ENCODE measurements around the gene PAXX. TPM values are rescaled to one million over a fixed set of nuclear protein-coding genes. Genes with fewer than 3 reads are reported as not detected.

The PAXX gene
- total RNA-seq, 1 donor from 2014 or later, result 45.1 TPM

DNA sequence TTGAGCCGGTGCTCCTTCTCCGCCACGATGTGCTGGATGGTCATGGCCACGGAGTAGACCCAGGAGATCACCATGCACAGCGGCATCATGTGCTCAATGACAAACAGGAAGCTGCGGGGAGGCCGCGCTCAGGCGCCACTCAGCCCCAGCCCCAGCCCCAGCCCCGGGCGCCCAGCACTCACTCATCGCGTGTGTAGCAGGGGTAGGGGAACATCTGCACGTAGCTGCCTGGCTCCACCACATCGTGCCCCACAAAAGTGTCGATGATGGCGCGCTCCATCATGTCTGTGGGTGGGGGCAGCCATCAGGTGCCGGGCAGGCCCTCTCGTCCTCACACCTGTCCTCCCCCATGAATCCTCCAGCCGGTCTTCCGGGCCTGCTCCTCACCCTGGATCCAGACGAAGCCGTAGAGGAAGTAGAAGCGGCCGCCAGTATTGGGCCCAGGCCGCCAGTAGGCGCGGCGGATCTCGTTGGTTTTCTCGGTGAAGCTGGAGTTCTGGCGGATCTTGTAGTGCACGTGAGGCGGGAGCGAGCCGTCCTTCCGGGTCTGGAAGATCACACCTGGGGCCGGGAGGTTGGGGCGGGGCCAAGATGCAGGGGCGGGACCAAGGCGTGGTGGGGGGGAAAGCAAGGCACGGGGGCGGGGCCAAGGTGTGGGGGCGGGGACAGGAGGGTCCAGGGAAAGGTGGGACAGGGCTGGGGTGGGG lies 25.7 kb downstream of the PAXX start:
- intact Hi-C loops (cut with DNase I), result no loop called here
- H3K36me3 ChIP-seq, result peaks cover 33% of the 10 kb centered on the region
- H3K27ac ChIP-seq, result no peak overlapping the region
- no peaks in the 10 kb centered on the region for H3K27me3 ChIP-seq (ENCODE audit: low read depth)
- no peak overlapping the region for H3K4me3 ChIP-seq
- TF ChIP-seq, protein P1, sequence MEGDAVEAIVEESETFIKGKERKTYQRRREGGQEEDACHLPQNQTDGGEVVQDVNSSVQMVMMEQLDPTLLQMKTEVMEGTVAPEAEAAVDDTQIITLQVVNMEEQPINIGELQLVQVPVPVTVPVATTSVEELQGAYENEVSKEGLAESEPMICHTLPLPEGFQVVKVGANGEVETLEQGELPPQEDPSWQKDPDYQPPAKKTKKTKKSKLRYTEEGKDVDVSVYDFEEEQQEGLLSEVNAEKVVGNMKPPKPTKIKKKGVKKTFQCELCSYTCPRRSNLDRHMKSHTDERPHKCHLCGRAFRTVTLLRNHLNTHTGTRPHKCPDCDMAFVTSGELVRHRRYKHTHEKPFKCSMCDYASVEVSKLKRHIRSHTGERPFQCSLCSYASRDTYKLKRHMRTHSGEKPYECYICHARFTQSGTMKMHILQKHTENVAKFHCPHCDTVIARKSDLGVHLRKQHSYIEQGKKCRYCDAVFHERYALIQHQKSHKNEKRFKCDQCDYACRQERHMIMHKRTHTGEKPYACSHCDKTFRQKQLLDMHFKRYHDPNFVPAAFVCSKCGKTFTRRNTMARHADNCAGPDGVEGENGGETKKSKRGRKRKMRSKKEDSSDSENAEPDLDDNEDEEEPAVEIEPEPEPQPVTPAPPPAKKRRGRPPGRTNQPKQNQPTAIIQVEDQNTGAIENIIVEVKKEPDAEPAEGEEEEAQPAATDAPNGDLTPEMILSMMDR (IDR thresholded peaks at IDR 0.05), result no peak
- no peak for ATAC-seq
- H3K4me1 ChIP-seq, result no peaks in the 10 kb centered on the region
- no peaks in the 10 kb centered on the region for H3K9me3 ChIP-seq
- no peak for DNase-seq

DNA sequence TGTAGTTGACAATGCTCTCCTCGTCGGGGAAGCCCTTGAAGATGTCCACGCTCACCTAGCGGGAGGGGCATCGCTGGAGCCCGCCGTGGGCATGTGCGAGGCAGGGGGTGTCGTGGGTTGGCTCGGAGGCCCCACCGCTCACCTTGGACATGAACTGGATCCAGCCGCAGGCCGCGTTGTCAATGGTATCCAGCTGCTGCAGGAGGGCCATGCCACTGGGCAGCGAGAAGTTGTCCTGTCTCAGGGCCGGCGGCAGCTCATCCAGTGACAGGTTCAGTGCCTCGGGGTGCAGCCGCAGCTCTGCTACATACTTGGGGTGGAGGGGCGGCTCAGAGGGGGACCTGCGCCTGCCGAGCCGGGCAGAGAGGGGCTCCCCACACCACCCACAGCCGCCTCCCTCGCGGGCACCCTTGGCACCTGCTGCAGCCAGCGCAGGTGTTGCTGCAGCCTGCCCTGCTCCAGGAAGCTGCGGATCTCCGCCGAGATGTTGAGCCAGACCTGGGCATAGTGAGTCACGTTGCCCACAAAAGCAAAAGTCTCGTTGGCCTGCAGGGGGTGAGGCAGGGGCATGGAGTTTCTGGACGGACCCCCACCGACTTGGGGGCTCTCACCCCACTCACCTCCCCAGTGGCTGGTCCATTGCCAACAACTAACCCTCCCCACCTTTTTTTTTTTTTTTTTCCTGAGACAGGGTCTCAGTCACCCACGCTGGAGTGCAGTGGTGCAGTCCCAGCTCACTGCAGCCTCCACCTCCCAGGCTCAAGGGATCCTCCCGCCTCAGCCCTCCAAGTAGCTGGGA lies 26.7 kb downstream of the PAXX start:
- ATAC-seq (no peak), DNase-seq (no peak)
- H3K4me3 ChIP-seq, result no peak overlapping the region
- H3K27me3 ChIP-seq (ENCODE audit: low read depth), result no peaks in the 10 kb centered on the region
- TF ChIP-seq, protein P1 (IDR thresholded peaks at IDR 0.05), result no peak
- no peak overlapping the region for H3K27ac ChIP-seq
- H3K36me3 ChIP-seq, result peaks cover 32% of the 10 kb centered on the region
- no peaks in the 10 kb centered on the region for H3K9me3 ChIP-seq
- intact Hi-C loops (cut with DNase I), result no loop called here
- H3K4me1 ChIP-seq, result no peaks in the 10 kb centered on the region

DNA sequence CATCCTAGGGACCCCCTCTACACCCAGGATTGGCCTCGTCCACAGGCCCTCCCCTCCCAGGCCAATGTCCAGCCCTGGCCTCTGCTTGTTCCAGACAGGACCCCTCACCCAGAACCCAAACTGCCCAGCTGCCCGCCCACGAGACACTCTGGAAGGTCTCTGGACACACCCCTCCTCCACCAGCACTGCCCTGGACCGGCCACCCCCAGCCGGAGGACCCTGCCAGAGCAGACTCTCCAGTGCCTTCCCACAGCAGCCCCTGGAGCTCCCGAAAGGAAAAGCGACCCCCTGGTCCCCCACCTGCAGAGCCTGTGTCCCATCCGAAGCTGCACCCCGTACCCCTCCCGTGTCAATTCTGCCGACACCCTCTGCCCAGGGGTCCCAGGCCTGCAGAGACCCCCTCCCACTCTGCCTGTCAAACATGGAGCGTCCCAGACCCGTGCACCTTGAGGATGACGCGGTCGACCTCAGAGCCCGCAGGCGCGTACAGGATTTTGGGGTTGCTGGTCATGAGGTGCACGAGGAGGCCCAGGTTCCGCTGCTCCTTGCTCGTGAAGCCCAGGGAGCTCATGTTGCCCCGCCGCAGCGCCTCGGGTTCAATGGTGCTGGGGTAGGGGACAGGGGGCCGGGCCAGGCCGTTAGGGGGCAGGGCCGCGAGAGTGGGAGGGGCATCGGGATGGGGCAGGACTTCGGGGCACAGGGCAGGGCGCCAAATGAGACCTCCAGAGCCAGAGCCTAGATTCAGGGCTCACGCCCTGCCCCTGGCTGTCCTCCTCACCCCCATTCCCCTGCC lies 27.9 kb downstream of the PAXX start:
- Histone ChIP-seq H3K4me1 (no peaks in the 10 kb centered on the region), H3K27me3 (ENCODE audit: low read depth) (no peaks in the 10 kb centered on the region), H3K27ac (no peak overlapping the region), H3K9me3 (no peaks in the 10 kb centered on the region), H3K36me3 (peaks cover 32% of the 10 kb centered on the region), H3K4me3 (no peak overlapping the region)
- intact Hi-C loops (cut with DNase I), result no loop called here
- no peak for ATAC-seq
- no peak for DNase-seq
- TF ChIP-seq, protein P1 (IDR thresholded peaks at IDR 0.05), result no peak

DNA sequence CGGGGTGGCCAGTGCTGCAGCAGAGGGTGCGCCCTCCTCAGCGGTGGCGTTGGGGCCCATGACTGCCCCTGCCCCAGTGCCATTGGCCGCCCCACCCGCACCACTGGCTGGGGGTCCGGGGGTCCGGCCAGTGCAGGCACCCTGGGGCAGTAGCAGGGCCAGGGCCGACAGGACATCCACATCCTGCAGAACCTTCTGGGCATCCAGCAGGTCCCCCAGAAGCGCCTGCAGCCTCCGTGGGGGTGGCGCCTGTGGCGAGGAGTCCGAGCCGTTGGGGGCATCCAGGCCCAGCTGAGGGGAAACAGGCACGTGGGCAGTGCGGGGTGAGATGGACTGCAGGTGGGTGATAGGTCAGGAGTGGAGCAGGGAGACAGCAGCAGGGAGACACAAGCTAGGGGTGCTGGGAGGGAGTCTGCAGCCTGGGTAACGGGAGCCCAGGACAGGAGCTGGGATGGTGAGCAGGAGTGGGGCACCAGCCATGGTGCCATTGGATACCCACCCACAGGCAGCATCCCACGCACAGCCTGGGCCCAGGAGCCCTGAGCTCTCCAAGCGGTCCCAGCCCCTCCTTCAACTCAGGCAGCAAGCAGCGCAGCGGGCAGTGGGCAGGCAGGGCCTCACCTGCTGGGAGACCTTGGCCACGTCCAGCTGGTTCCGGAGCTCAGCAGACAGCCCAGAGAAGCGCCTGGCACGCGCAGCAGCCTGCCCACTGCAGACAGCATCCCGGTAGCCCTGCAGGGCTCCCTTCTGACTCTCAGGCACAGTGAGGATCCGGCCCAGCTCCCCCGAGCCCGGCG lies 28.7 kb downstream of the PAXX start:
- DNase-seq (no peak), ATAC-seq (no peak)
- intact Hi-C loops (cut with DNase I), result no loop called here
- TF ChIP-seq, protein P1 (IDR thresholded peaks at IDR 0.05), result no peak
- no peak overlapping the region for H3K27ac ChIP-seq
- no peaks in the 10 kb centered on the region for H3K9me3 ChIP-seq
- peaks cover 3% of the 10 kb centered on the region for H3K4me1 ChIP-seq
- no peak overlapping the region for H3K4me3 ChIP-seq
- peaks cover 24% of the 10 kb centered on the region for H3K36me3 ChIP-seq
- no peaks in the 10 kb centered on the region for H3K27me3 ChIP-seq (ENCODE audit: low read depth)

DNA sequence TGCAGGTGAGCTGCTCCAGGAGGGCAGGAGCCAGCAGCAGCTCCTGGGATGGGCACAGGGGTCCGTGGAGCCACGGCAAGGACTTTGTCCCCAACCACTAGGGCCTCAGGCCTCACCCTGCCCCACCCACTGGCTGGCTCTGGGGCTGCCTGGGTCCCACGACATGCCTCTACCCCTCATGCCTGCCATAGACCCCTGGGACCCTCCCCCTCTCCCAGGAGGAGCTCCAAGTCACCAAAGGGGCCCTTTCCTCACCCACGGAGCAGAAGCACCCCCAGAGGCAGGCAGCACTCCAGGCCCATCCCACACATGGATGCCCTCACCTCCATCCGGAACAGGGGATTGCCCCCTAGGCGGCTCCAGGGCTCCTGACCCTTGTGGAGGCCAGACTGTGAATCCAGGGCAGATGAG lies 29.4 kb downstream of the PAXX start:
- no peak for ATAC-seq
- no peak overlapping the region for H3K4me3 ChIP-seq
- intact Hi-C loops (cut with DNase I), result no loop called here

More for the DNA sequence above, 29.4 kb downstream of the PAXX start:
- Histone ChIP-seq H3K27me3 (ENCODE audit: low read depth) (no peaks in the 10 kb centered on the region), H3K4me1 (peaks cover 9% of the 10 kb centered on the region), H3K9me3 (no peaks in the 10 kb centered on the region), H3K36me3 (peaks cover 18% of the 10 kb centered on the region), H3K27ac (no peak overlapping the region)
- TF ChIP-seq, protein P1 (IDR thresholded peaks at IDR 0.05), result no peak
- no peak for DNase-seq

Measured in lower lobe of right lung (tissue), 2 donors.